ENCODE results near the gene ZNF496. TPM values are rescaled to one million over a fixed set of nuclear protein-coding genes. Genes with fewer than 3 reads are reported as not detected.

ZNF496 gene
- total and polyA plus RNA-seq, 2 of the 13 experiments (the other 11 are each of a cell fraction or from before 2014, with no cell fraction given), result 14.8 to 18.6 TPM

GRCh38 chr1:247291161-247291560 lies 40.5 kb downstream of the ZNF496 start (continued):
- TF ChIP-seq, protein P1, sequence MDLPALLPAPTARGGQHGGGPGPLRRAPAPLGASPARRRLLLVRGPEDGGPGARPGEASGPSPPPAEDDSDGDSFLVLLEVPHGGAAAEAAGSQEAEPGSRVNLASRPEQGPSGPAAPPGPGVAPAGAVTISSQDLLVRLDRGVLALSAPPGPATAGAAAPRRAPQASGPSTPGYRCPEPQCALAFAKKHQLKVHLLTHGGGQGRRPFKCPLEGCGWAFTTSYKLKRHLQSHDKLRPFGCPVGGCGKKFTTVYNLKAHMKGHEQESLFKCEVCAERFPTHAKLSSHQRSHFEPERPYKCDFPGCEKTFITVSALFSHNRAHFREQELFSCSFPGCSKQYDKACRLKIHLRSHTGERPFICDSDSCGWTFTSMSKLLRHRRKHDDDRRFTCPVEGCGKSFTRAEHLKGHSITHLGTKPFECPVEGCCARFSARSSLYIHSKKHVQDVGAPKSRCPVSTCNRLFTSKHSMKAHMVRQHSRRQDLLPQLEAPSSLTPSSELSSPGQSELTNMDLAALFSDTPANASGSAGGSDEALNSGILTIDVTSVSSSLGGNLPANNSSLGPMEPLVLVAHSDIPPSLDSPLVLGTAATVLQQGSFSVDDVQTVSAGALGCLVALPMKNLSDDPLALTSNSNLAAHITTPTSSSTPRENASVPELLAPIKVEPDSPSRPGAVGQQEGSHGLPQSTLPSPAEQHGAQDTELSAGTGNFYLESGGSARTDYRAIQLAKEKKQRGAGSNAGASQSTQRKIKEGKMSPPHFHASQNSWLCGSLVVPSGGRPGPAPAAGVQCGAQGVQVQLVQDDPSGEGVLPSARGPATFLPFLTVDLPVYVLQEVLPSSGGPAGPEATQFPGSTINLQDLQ (CRISPR knock-in tag; IDR thresholded peaks at IDR 0.05), result no peak
- TF ChIP-seq ARNT2 (CRISPR knock-in tag; IDR thresholded peaks at IDR 0.05; ENCODE audit: low read depth) (no peak), SMYD3 (CRISPR knock-in tag; IDR thresholded peaks at IDR 0.05) (no peak), GPBP1L1 (CRISPR knock-in tag; IDR thresholded peaks at IDR 0.05) (no peak), ZNF510 (CRISPR knock-in tag; IDR thresholded peaks at IDR 0.05; ENCODE audit: low read depth) (no peak), ZNF326 (CRISPR knock-in tag; IDR thresholded peaks at IDR 0.05; ENCODE audit: borderline replicate concordance) (no peak)

DNA sequence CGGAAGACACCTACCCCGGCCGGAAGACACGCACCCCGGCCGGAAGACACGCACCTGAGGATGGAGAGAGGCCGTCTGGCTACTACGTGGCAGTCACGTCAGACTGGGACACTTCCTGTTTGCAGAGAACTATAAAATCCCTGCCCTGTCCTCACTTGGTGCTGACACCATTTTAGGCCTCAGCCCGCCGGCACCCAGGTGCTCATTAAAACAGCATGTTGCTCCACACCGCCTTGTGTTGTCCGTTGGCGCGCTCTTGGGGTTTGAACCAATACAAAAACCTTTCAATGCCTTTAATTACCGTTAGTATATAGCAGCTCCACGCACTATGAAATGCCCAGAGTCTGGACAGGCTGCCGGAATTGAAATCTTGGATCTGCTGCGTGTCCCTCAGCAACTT lies 41.1 kb downstream of the ZNF496 start:
- FAIRE-seq (no peak), DNase-seq (ENCODE audit: low spot score) (no peak), ATAC-seq (no peak)
- in situ Hi-C loops (cut with HindIII; ENCODE audit: extremely low pct_ligation_motif_present, low pct_unique_long_range_greater_than_20kb), result no loop called here
- H3K4me1 ChIP-seq (ENCODE audit: insufficient read depth, low read length), result no peaks in the 10 kb centered on the region
- TF ChIP-seq, protein P2, sequence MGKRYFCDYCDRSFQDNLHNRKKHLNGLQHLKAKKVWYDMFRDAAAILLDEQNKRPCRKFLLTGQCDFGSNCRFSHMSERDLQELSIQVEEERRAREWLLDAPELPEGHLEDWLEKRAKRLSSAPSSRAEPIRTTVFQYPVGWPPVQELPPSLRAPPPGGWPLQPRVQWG (CRISPR knock-in tag; IDR thresholded peaks at IDR 0.05; ENCODE audit: borderline replicate concordance, low read depth), result no peak
- no peak for TF ChIP-seq RARA (CRISPR knock-in tag; IDR thresholded peaks at IDR 0.05)
- no peak for TF ChIP-seq ZNF589 (CRISPR knock-in tag; conservative IDR thresholded peaks at IDR 0.05)
- TF ChIP-seq SCMH1 (CRISPR knock-in tag; IDR thresholded peaks at IDR 0.05; ENCODE audit: borderline replicate concordance), result no peak
- no peak for TF ChIP-seq TCF7 (IDR thresholded peaks at IDR 0.05; ENCODE audit: low read depth)
- TF ChIP-seq NBN (conservative IDR thresholded peaks at IDR 0.05), result no peak
- no peak for TF ChIP-seq ZNF724P (CRISPR knock-in tag; IDR thresholded peaks at IDR 0.05; ENCODE audit: borderline replicate concordance)
- no peak for TF ChIP-seq ETV5 (CRISPR knock-in tag; IDR thresholded peaks at IDR 0.05; ENCODE audit: borderline replicate concordance)
- TF ChIP-seq, protein P3, sequence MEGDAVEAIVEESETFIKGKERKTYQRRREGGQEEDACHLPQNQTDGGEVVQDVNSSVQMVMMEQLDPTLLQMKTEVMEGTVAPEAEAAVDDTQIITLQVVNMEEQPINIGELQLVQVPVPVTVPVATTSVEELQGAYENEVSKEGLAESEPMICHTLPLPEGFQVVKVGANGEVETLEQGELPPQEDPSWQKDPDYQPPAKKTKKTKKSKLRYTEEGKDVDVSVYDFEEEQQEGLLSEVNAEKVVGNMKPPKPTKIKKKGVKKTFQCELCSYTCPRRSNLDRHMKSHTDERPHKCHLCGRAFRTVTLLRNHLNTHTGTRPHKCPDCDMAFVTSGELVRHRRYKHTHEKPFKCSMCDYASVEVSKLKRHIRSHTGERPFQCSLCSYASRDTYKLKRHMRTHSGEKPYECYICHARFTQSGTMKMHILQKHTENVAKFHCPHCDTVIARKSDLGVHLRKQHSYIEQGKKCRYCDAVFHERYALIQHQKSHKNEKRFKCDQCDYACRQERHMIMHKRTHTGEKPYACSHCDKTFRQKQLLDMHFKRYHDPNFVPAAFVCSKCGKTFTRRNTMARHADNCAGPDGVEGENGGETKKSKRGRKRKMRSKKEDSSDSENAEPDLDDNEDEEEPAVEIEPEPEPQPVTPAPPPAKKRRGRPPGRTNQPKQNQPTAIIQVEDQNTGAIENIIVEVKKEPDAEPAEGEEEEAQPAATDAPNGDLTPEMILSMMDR (CRISPR knock-in tag; IDR thresholded peaks at IDR 0.05), result no peak
- TF ChIP-seq ISX (CRISPR knock-in tag; conservative IDR thresholded peaks at IDR 0.05), result no peak
- H3K36me3 ChIP-seq (replicated peaks in 1 of 2; ENCODE audit: control insufficient read depth in 1 of 2, insufficient read depth in 2 of 2, low read length in 2 of 2), result no peaks in the 10 kb centered on the region
- H2AFZ ChIP-seq (ENCODE audit: low read length), result no peak overlapping the region
- H3K27me3 ChIP-seq (ENCODE audit: control insufficient read depth in 1 of 2, insufficient read depth in 2 of 2, low read length in 2 of 2), result no peaks in the 10 kb centered on the region
- CTCF ChIA-PET (ENCODE audit: low intra/inter-chr PET ratio, low total read pairs), result no interaction called here
- H3K27ac ChIP-seq (ENCODE audit: extremely low read length, insufficient read depth, low read length), result no peak overlapping the region
- no peaks in the 10 kb centered on the region for H4K20me1 ChIP-seq (ENCODE audit: insufficient read depth, low read length)
- no peaks in the 10 kb centered on the region for H3K79me2 ChIP-seq (ENCODE audit: insufficient read depth, low read length)
- no peak overlapping the region for H3K9ac ChIP-seq (ENCODE audit: insufficient read depth, low read depth, low read length)
- BruUV-seq (replicated peaks), result no TSS peak
- no peaks in the 10 kb centered on the region for H3K9me3 ChIP-seq (ENCODE audit: low read length)
- POLR2A ChIA-PET, result no interaction called here
- H3K4me2 ChIP-seq (ENCODE audit: low read depth, low read length), result no peak overlapping the region
- intact Hi-C loops (cut with micrococcal nuclease; ENCODE audit: unreplicated experiment), result no loop called here
- H3K4me3 ChIP-seq (replicated peaks in 1 of 3; ENCODE audit: insufficient read depth in 1 of 3, low read depth in 2 of 3, low read length in 3 of 3), result no peak overlapping the region
- 80% methylated on average over 12 of the region's 20 CpGs for WGBS (ENCODE audit: low lambda C conversion rate)
